HG03342 (cell line): ENCODE measurements around the gene GIMAP1.
A peak's percentile ranks its signal among the peaks of the same experiment; 100 is the strongest.

Source experiments
- ATAC-seq: cut with Tn5 transposase; IDR thresholded peaks from one replicate; pipeline ENCODE4 v1.9.1; 2021; ENCODE audit warnings: mild to moderate bottlenecking, moderate library complexity; ENCODE audit not compliant: unreplicated experiment

GIMAP1 gene

GRCh38 chr7:150745876-150746275 is 29.5 kb downstream of the GIMAP1 start:
- no peak for ATAC-seq

- ATAC-seq, result no peak
Observed at GRCh38 chr7:150746921-150747320, 30.5 kb downstream of the GIMAP1 start.

GRCh38 chr7:150748376-150748775 is 32.0 kb downstream of the GIMAP1 start:
- no peak for ATAC-seq

- ATAC-seq, result no peak
Observed at GRCh38 chr7:150751702-150752101, 35.3 kb downstream of the GIMAP1 start.

DNA sequence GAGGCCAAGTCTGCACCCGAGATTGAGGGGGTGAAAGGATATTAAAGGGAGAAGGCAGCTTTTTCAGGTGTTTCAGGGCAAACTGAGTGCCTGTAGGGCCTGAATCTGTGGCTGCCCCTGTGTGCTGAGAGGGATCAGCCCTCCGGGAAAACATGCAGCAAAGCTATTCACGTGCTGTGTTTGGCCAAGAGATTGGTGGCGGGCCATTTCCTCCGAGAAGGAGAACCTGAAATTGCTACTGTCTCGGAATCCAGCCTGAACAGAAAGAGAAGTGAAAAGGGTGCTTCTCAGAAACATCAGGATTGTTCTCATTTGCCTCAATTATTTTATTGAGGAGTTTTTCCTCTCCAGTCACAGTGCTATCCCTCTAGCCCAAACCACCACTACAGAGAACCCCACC is 36.8 kb downstream of the GIMAP1 start:
- ATAC-seq, result no peak

- no peak for ATAC-seq
Observed at GRCh38 chr7:150753826-150754603, 37.6 kb downstream of the GIMAP1 start.

GRCh38 chr7:150754951-150755350 is 38.5 kb downstream of the GIMAP1 start:
- no peak for ATAC-seq

DNA sequence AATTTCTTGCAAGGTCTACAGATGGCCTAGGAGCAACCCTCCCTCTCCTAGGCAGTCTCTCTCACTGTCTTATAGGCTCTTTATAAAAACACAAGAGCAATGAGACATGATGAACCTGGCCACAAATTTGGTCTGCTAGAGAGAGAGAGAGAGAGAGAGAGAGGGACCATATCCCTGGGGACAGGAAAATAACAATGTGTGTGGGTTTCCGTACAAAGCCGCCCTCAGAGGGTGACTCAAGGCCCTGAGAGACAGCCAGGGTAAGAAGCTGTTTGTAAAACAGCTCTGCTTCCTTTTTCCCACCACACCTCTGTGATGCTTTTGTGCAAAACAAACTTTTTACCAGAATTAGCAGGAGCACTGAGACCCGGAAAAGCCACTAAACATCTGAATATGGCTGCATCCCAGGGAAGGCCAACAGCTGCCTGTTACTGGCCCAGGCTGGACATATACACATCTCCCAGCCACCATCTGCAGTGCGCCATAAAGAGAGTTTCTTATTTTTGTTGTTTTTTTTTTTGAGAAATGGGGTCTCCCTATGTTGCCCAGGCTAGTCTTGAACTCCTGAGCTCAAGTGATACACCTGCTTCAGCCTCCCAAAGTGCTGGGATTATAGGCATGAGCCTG is 39.2 kb downstream of the GIMAP1 start:
- ATAC-seq, result no peak

DNA sequence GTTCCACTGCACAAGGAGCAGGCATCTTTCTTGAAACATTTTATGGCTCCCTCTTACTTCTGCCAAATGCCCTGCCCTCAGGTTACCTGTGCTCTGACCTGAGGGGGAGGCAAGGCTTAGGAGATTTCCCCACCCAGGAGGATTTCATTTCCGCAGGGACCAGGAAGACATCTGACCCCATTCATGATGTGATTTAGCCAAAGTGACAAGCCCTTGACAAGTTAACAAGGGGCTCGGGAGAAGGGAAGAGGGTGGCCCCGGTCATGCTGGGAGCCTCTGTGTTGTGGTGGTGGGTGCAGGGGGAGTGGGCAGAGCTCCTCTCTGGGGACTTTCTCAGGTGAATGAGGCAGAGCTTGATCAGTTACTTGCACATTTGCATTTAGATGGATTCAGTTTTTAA is 39.8 kb downstream of the GIMAP1 start:
- ATAC-seq, result no peak

DNA sequence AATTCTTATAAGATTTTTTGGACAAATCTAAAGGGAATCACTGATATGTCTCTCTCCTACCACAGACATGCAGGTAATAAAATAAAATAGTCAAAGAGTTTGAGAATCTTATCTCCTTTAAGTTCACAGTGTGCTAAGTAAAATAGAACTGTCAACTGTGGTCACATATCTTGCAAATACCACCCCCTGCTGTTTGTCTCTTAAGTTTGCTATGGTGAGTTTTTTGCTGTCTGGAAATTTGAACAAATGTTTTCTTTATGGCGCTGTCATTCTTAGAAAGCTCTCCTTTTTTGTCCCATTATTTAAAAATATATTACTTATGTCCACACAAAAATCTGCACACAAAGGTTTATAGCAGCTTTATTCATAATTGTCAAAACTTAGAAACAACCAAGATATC is 40.4 kb downstream of the GIMAP1 start:
- peak; percentile 56 for ATAC-seq

- ATAC-seq, result no peak
Observed at GRCh38 chr7:150759479-150759878, 43.1 kb downstream of the GIMAP1 start.

- no peak for ATAC-seq
Observed at GRCh38 chr7:150766334-150766709, 49.9 kb downstream of the GIMAP1 start.

DNA sequence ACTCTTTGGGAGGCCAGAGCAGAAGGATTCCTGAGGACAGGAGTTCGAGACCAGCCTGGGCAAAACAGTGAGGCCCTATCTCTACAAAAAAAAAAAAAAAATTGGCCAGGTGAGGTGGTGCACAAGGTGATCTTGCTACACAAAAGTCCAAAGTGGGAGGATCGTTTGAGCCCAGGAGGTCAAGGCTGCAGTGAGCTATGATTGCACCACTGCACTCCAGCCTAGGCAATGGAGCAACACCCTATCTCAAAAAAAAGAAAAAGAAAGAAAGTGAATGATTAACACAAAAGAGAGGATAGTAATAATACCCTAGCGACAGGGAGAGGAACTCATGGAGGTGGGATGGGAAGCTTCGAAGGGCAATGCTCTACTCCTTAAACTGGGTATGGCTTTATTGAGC is 53.4 kb downstream of the GIMAP1 start:
- ATAC-seq, result no peak
